HUES64 (cell line): Measurements from ENCODE around the gene MCRIP2.

ENCODE experiments used
- H3K27ac ChIP-seq: 2 replicates; pipeline ENCODE4 v1.7.0; 2013; ENCODE audit warnings: low read depth, low read length, inconsistent platforms
- H3K27me3 ChIP-seq: 2 replicates; pipeline ENCODE4 v1.6.1; 2013; ENCODE audit warnings: mild to moderate bottlenecking, low read length; ENCODE audit not compliant: insufficient read depth
- H3K36me3 ChIP-seq: 2 replicates; pipeline ENCODE4 v1.6.1; 2013; ENCODE audit warnings: mild to moderate bottlenecking, low read length; ENCODE audit not compliant: insufficient read depth
- H3K4me1 ChIP-seq: 2 replicates; pipeline ENCODE4 v1.6.1; 2013; ENCODE audit warnings: mild to moderate bottlenecking, low read length, moderate library complexity; ENCODE audit not compliant: insufficient read depth
- H3K4me3 ChIP-seq: 2 replicates; pipeline ENCODE4 v1.5.1; 2013; ENCODE audit warnings: mild to moderate bottlenecking, low read length, moderate library complexity
- H3K9ac ChIP-seq: 2 replicates; pipeline ENCODE4 v1.6.1; 2013; ENCODE audit warnings: mild to moderate bottlenecking, low read depth, low read length
- H3K9me3 ChIP-seq: 2 replicates; pipeline ENCODE4 v1.6.1; 2013; ENCODE audit warnings: low read depth, low read length; ENCODE audit not compliant: insufficient read depth
- WGBS: fragments of 150-250, 120-280 bp; methylation state at CpG from one replicate; pipeline ENCODE4 v1.1.7; 2013; ENCODE audit warnings: missing lambda C conversion rate; 5-methylcytosine and 5-hydroxymethylcytosine counted together

The MCRIP2 gene

GRCh38 chr16:667113-667779 is 25.6 kb downstream of the MCRIP2 start:
- H3K36me3 ChIP-seq, result peaks cover 30% of the 10 kb centered on the region
- H3K9me3 ChIP-seq, result no peaks in the 10 kb centered on the region
- H3K9ac ChIP-seq, result no peak overlapping the region
- H3K4me3 ChIP-seq, result no peak overlapping the region; the same call in 1 of the 2 replicates
- H3K27me3 ChIP-seq, result no peaks in the 10 kb centered on the region
- H3K27ac ChIP-seq, result no peak overlapping the region
- no peaks in the 10 kb centered on the region for H3K4me1 ChIP-seq
- 90% methylated on average over 22 of the region's 22 CpGs for WGBS

GRCh38 chr16:667780-668518 is 26.3 kb downstream of the MCRIP2 start, which contains the start of gene RHOT2:
TSS of gene RHOT2 (plus strand) at chr16:668132. CDS start at chr16:668200, 68 bp downstream.
- no peaks in the 10 kb centered on the region for H3K4me1 ChIP-seq
- WGBS, result 2% methylated on average over 78 of the region's 78 CpGs
- H3K36me3 ChIP-seq, result peaks cover 37% of the 10 kb centered on the region

GRCh38 chr16:668519-669171 is 27.0 kb downstream of the MCRIP2 start:
- 14% methylated on average over 50 of the region's 50 CpGs for WGBS
- H3K36me3 ChIP-seq, result peaks cover 44% of the 10 kb centered on the region
- H3K9ac ChIP-seq, result peak overlapping the region; percentile 86
- no peaks in the 10 kb centered on the region for H3K27me3 ChIP-seq
- peak overlapping the region; percentile 90 for H3K4me3 ChIP-seq
- H3K9me3 ChIP-seq, result no peaks in the 10 kb centered on the region
- peak overlapping the region; percentile 41; the same call in 1 of the 2 replicates for H3K27ac ChIP-seq
- no peaks in the 10 kb centered on the region for H3K4me1 ChIP-seq

More at GRCh38 chr16:667780-668518, 26.3 kb downstream of the MCRIP2 start, which contains the start of gene RHOT2:
- Histone ChIP-seq H3K27ac (peak within 1 kb of the TSS; percentile 41; the same call in 1 of the 2 replicates), H3K27me3 (no peaks in the 10 kb centered on the region), H3K4me3 (peak within 1 kb of the TSS; percentile 90), H3K9ac (peak within 1 kb of the TSS; percentile 86), H3K9me3 (no peaks in the 10 kb centered on the region)

GRCh38 chr16:669666-670065 is 28.0 kb downstream of the MCRIP2 start:
- 96% methylated on average over 13 of the region's 13 CpGs for WGBS
- Histone ChIP-seq H3K4me3 (no peak overlapping the region), H3K9ac (no peak overlapping the region)

GRCh38 chr16:670485-671352 is 29.1 kb downstream of the MCRIP2 start:
- Histone ChIP-seq H3K4me1 (peaks cover 6% of the 10 kb centered on the region; the same call in 1 of the 2 replicates), H3K36me3 (peaks cover 50% of the 10 kb centered on the region), H3K9ac (no peak overlapping the region), H3K27me3 (peaks cover 5% of the 10 kb centered on the region; the same call in 1 of the 2 replicates), H3K27ac (no peak overlapping the region), H3K9me3 (no peaks in the 10 kb centered on the region), H3K4me3 (no peak overlapping the region)
- WGBS, result 96% methylated on average over 52 of the region's 52 CpGs

More at GRCh38 chr16:669666-670065, 28.0 kb downstream of the MCRIP2 start:
- H3K4me1 ChIP-seq, result peaks cover 3% of the 10 kb centered on the region; the same call in 1 of the 2 replicates
- H3K27ac ChIP-seq, result no peak overlapping the region
- H3K27me3 ChIP-seq, result no peaks in the 10 kb centered on the region
- peaks cover 50% of the 10 kb centered on the region for H3K36me3 ChIP-seq
- no peaks in the 10 kb centered on the region for H3K9me3 ChIP-seq

- Histone ChIP-seq H3K4me3 (no peak overlapping the region), H3K9ac (no peak overlapping the region)
- 97% methylated on average over 40 of the region's 40 CpGs for WGBS
Observed at GRCh38 chr16:671353-672131, 29.9 kb downstream of the MCRIP2 start.

GRCh38 chr16:672371-672770 is 30.7 kb downstream of the MCRIP2 start:
- peaks cover 5% of the 10 kb centered on the region; the same call in 1 of the 2 replicates for H3K27me3 ChIP-seq
- no peak overlapping the region for H3K27ac ChIP-seq
- H3K9ac ChIP-seq, result no peak overlapping the region
- 95% methylated on average over 19 of the region's 19 CpGs for WGBS
- no peak overlapping the region for H3K4me3 ChIP-seq
- peaks cover 50% of the 10 kb centered on the region for H3K36me3 ChIP-seq
- no peaks in the 10 kb centered on the region for H3K9me3 ChIP-seq
- peaks cover 6% of the 10 kb centered on the region; the same call in 1 of the 2 replicates for H3K4me1 ChIP-seq

More at GRCh38 chr16:671353-672131, 29.9 kb downstream of the MCRIP2 start:
- Histone ChIP-seq H3K9me3 (no peaks in the 10 kb centered on the region), H3K27me3 (peaks cover 5% of the 10 kb centered on the region; the same call in 1 of the 2 replicates), H3K27ac (no peak overlapping the region), H3K4me1 (peaks cover 6% of the 10 kb centered on the region; the same call in 1 of the 2 replicates), H3K36me3 (peaks cover 50% of the 10 kb centered on the region)

- Histone ChIP-seq H3K27ac (no peak overlapping the region), H3K4me1 (peaks cover 6% of the 10 kb centered on the region; the same call in 1 of the 2 replicates), H3K9me3 (no peaks in the 10 kb centered on the region), H3K27me3 (peaks cover 5% of the 10 kb centered on the region; the same call in 1 of the 2 replicates), H3K36me3 (peaks cover 50% of the 10 kb centered on the region), H3K9ac (no peak overlapping the region), H3K4me3 (no peak overlapping the region)
- 95% methylated on average over 21 of the region's 21 CpGs for WGBS
Observed at GRCh38 chr16:672851-673250, 31.2 kb downstream of the MCRIP2 start.

- H3K36me3 ChIP-seq, result peaks cover 50% of the 10 kb centered on the region
- no peaks in the 10 kb centered on the region for H3K9me3 ChIP-seq
- WGBS, result 95% methylated on average over 18 of the region's 18 CpGs
- H3K27ac ChIP-seq, result no peak overlapping the region
- no peak overlapping the region for H3K9ac ChIP-seq
- peaks cover 5% of the 10 kb centered on the region; the same call in 1 of the 2 replicates for H3K27me3 ChIP-seq
- H3K4me1 ChIP-seq, result peaks cover 6% of the 10 kb centered on the region; the same call in 1 of the 2 replicates
- no peak overlapping the region for H3K4me3 ChIP-seq
Observed at GRCh38 chr16:673399-673991, 31.9 kb downstream of the MCRIP2 start.
